ENCODE measurements around the gene HTT. TPM values are rescaled to one million over a fixed set of nuclear protein-coding genes. Genes with fewer than 3 reads are reported as not detected.

HTT gene
- total RNA-seq, 6 experiments from 2014 or later: 38.1 to 52.0 (median 47.8) TPM

DNA sequence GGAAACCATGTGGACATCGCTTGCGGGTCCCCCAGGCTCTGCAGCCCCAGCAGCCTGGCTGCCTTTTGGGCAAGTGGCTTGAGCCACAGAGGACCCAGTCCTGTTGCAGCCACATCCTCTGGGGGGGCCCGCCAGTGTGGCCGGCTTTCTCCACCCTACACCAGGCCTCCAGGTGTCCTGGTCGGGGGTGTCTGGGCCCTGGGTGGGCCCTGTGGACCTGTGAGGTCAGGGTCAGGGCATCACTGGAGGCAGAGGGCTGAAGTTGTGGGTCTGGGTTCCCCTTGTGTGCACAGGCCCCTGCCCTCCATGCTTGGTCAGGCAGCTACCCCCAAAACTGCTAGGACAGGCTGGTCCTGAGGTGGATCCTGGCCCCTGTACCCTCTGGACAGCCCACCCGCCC lies 171.2 kb downstream of the HTT start:
- peaks cover 2% of the 10 kb centered on the region; the same call in 1 of the 2 replicates for H3K27me3 Mint-ChIP-seq (ENCODE audit: insufficient read depth)
- no peak overlapping the region for H3K4me3 Mint-ChIP-seq
- peaks cover 12% of the 10 kb centered on the region for H3K4me1 Mint-ChIP-seq (ENCODE audit: low read depth)
- DNase-seq: no peak
- H3K9me3 Mint-ChIP-seq: no peaks in the 10 kb centered on the region
- no peaks in the 10 kb centered on the region; the same call in 1 of the 2 replicates for H3K36me3 Mint-ChIP-seq (ENCODE audit: low read depth)
- H3K27ac Mint-ChIP-seq: no peak overlapping the region
- TF ChIP-seq, protein P1, sequence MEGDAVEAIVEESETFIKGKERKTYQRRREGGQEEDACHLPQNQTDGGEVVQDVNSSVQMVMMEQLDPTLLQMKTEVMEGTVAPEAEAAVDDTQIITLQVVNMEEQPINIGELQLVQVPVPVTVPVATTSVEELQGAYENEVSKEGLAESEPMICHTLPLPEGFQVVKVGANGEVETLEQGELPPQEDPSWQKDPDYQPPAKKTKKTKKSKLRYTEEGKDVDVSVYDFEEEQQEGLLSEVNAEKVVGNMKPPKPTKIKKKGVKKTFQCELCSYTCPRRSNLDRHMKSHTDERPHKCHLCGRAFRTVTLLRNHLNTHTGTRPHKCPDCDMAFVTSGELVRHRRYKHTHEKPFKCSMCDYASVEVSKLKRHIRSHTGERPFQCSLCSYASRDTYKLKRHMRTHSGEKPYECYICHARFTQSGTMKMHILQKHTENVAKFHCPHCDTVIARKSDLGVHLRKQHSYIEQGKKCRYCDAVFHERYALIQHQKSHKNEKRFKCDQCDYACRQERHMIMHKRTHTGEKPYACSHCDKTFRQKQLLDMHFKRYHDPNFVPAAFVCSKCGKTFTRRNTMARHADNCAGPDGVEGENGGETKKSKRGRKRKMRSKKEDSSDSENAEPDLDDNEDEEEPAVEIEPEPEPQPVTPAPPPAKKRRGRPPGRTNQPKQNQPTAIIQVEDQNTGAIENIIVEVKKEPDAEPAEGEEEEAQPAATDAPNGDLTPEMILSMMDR (IDR thresholded peaks at IDR 0.05): no peak

DNA sequence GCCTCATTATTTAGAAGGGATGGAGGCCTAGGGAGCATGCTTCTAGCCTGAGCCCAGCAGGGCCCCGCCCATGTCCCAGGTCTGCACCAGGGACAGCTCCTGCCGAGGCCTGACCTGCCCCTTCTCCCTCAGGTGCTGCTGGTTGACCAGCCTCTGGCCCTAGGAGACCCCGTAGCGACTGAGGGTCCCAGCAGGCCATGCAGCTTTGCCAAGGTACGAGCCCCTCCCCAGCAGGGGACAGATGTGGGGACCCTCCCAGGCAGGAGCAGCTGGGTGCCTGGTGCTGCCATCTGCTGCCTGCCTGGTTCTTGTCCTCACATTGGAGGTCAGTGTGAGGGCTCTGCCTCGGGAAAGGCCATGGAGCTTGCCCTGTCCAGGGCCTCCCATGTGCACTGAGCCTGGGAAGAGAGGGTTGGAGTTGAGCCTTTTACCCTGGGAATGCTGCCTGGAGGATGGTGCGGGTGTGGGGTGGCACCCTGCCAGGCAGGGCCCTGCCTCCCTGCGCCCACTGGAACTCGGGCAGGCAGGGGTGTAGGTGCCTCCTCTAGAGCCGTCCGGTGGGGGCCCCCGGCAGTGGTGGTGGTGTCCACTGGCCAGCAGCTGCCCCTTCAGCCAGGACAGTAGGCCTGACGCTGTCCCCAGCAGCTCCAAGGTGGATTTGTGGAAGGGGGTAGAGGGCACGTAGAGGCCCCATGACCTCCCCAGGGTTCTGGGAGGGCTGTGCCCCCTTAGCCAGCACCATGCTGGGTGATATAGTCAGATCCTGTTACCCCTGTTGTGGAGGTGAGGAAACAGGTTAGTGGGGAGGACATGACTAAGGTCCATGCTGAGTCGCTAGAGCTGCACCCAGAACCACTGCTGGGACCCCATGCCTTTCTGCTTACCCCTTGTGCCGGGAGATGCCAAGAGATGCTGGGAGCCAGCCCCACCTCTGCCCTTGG lies 172.2 kb downstream of the HTT start:
- no peak overlapping the region for H3K4me3 Mint-ChIP-seq
- TF ChIP-seq, protein P1 (IDR thresholded peaks at IDR 0.05): peak; percentile 34; the same call in 1 of the 2 replicates
- H3K9me3 Mint-ChIP-seq: no peaks in the 10 kb centered on the region
- H3K36me3 Mint-ChIP-seq (ENCODE audit: low read depth): no peaks in the 10 kb centered on the region
- H3K4me1 Mint-ChIP-seq (ENCODE audit: low read depth): peaks cover 7% of the 10 kb centered on the region
- peaks cover 2% of the 10 kb centered on the region; the same call in 1 of the 2 replicates for H3K27me3 Mint-ChIP-seq (ENCODE audit: insufficient read depth)
- no peak for DNase-seq
- H3K27ac Mint-ChIP-seq: no peak overlapping the region

DNA sequence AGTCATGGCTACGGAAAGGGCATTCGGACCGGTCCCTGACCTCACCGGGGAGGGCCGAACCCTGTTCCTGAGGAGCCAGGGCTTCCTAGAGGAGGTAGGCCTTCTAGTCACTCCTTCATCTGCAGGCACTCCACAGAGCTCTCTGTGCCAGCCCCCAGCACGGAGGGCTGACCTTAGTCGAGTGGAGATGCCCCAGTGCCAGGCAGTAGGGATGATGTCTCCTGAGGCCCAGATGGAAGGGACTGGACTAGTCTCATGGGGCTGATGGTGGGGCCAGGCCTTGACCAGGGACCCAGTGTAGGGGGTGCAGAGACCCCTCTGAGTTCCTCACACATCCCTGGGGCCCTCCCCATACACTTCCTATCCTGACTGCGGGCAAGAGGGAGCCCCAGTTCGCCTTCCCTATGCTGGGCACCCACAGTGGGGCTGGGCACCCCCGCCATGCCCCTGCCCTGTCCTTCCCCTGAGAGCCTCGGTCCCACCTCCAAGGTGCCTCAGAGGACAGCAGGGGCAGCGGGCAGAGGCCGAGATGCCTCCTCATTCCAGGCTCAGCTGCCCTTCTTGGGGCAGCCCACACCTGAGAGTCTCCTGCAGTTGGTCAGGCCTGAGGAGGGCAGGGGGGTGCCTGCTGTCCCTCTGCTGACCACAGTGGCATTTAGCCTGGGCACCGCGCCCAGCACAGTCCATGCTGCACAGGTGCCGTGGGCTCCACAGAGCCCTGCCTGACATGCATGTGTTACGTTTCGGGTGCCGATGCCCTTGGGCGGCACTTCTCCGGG lies 173.1 kb downstream of the HTT start:
- DNase-seq: no peak
- H3K27ac Mint-ChIP-seq: no peak overlapping the region
- no peaks in the 10 kb centered on the region for H3K36me3 Mint-ChIP-seq (ENCODE audit: low read depth)
- no peaks in the 10 kb centered on the region for H3K9me3 Mint-ChIP-seq
- peaks cover 2% of the 10 kb centered on the region; the same call in 1 of the 2 replicates for H3K27me3 Mint-ChIP-seq (ENCODE audit: insufficient read depth)
- H3K4me3 Mint-ChIP-seq: no peak overlapping the region
- TF ChIP-seq, protein P1 (IDR thresholded peaks at IDR 0.05): no peak
- H3K4me1 Mint-ChIP-seq (ENCODE audit: low read depth): no peaks in the 10 kb centered on the region

DNA sequence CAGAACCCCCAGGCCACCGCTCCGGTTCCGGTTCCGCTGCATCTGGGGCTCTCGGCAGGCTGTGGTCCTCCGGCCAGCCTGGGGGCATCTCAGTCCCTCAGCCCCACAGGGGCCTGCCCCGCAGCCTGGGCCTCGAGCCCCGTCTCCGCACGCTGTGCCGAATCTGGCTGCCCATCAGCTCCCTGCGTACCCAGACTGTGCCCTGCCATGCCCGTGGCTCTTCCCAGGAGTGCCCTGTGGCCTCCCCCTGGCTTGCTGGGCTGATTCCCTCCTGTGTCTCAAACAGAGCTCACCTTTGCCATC lies 173.6 kb downstream of the HTT start:
- Mint-ChIP-seq H3K36me3 (ENCODE audit: low read depth) (no peaks in the 10 kb centered on the region), H3K27ac (no peak overlapping the region), H3K9me3 (no peaks in the 10 kb centered on the region), H3K27me3 (ENCODE audit: insufficient read depth) (peaks cover 2% of the 10 kb centered on the region; the same call in 1 of the 2 replicates), H3K4me1 (ENCODE audit: low read depth) (no peaks in the 10 kb centered on the region), H3K4me3 (no peak overlapping the region)
- TF ChIP-seq, protein P1 (IDR thresholded peaks at IDR 0.05): no peak
- DNase-seq: no peak

DNA sequence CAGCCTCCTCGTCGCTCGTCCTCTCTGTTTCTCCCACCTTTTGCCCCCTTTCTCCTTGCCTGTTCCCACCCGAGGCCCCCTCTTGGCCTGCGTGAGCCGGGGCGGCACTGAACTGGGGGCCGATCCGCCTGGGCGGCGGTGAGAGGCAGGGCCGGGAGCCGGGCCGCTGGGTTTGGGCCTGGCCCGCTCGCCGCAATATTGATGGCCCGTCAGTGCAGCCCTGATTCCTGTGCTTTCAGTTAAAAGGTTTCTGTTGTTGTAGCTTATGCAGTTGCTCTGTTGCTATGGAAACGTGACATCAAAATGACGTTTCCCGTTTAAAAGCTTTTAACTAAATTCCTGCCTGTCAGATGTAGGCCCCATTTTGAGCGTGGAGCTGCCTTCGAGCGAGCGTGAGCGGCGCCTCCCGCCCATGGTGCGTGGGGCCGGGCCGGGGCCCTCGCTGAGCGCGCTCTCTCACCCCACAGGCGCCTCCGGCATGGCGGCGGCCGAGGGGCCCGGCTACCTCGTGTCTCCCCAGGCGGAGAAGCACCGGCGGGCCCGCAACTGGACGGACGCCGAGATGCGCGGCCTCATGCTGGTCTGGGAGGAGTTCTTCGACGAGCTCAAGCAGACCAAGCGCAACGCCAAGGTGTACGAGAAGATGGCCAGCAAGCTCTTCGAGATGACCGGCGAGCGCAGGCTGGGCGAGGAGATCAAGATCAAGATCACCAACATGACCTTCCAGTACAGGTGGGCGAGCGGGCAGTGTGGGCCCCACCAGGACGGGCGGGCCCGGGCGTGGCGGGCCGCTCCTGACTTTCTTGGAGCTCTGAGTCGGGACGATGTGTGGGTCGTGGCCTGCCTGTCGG lies 174.6 kb downstream of the HTT start, which contains the start of gene MSANTD1:
Gene MSANTD1, plus strand, starts transcription at position 349 of the 851 bp plus-strand sequence. Its CDS starts 64 bp downstream, at position 413.
- Mint-ChIP-seq H3K4me3 (no peak within 1 kb of the TSS), H3K4me1 (ENCODE audit: low read depth) (no peaks in the 10 kb centered on the region), H3K36me3 (ENCODE audit: low read depth) (no peaks in the 10 kb centered on the region), H3K9me3 (no peaks in the 10 kb centered on the region), H3K27me3 (ENCODE audit: insufficient read depth) (peaks cover 2% of the 10 kb centered on the region; the same call in 1 of the 2 replicates), H3K27ac (peak within 1 kb of the TSS; percentile 16; the same call in 1 of the 2 replicates)
- TF ChIP-seq, protein P1 (IDR thresholded peaks at IDR 0.05): no peak
- peak; percentile 75 for DNase-seq
